HepG2 (cell line): ENCODE measurements around the gene SPATA32. TPM values are rescaled to one million over a fixed set of nuclear protein-coding genes. Genes with fewer than 3 reads are reported as not detected.

Experiments used
- ATAC-seq: fragments of 200-7000 bp; cut with Tn5 transposase; 3 replicates; pipeline ENCODE4 v1.9.1; 2020; ENCODE audit warnings: mild to moderate bottlenecking, moderate library complexity
- BruUV-seq: library from RNA; stranded (reverse); fragments of 400-500 nt; replicated peaks from 2 replicates; lab custom pipeline; 2021; lab: Mats Ljungman, UMichigan
- CTCF ChIA-PET: fragments of 300-600 bp; formaldehyde crosslinking; extraction: SDS; loops from one replicate; lab custom pipeline; 2021; ENCODE audit warnings: low total read pairs, inconsistent platforms, low intra/inter-chr PET ratio; lab: Yijun Ruan, JAX
- POLR2A ChIA-PET: fragments of 350-600 bp; sonication (Branson Sonifier 250); formaldehyde crosslinking; loops from one replicate; lab custom pipeline; 2020; ENCODE audit warnings: antibody characterized with exemption, inconsistent platforms; lab: Yijun Ruan, JAX
- DNase-seq: peaks from one replicate; pipeline ENCODE4 v3.0.0-alpha.2; 2015; ENCODE audit warnings: low spot score
- FAIRE-seq: peaks from 3 replicates; lab custom pipeline; 2011; peaks lifted over from hg19 to GRCh38; lab: Jason Lieb, UNC
- H2AFZ ChIP-seq: one replicate; pipeline ENCODE4 v1.6.1; 2011; ENCODE audit warnings: low read length, inconsistent platforms
- H3K27ac ChIP-seq: fragments of 300-600 bp; 3 replicates; pipeline ENCODE4 v1.8.0; 2011; ENCODE audit warnings: mixed run types, mild to moderate bottlenecking, mixed read lengths, low read length, inconsistent platforms; ENCODE audit not compliant: insufficient read depth; ENCODE audit errors: extremely low read length
- H3K27me3 ChIP-seq, 2 experiments: fragments of 200-600 bp in 1 of 2; 2 replicates in 1 of 2; 3 replicates in 1 of 2; pipeline versions ENCODE4 v1.6.0 to v1.8.0; 2011; ENCODE audit warnings: low read length in 2 of 2, mild to moderate bottlenecking in 2 of 2, moderate library complexity in 2 of 2, inconsistent platforms in 1 of 2; ENCODE audit not compliant: insufficient read depth in 2 of 2, control insufficient read depth in 1 of 2
- H3K36me3 ChIP-seq, 2 experiments: fragments of 200-600 bp in 1 of 2; replicated peaks in 1 of 2; 2 replicates in 1 of 2; 3 replicates in 1 of 2; pipeline versions ENCODE4 v1.5.1 to v1.8.0; 2011; ENCODE audit warnings: low read length in 2 of 2, inconsistent platforms in 1 of 2; ENCODE audit not compliant: insufficient read depth in 2 of 2, control insufficient read depth in 1 of 2
- H3K4me1 ChIP-seq: 2 replicates; pipeline ENCODE4 v1.5.1; 2012; ENCODE audit warnings: low read length, inconsistent platforms; ENCODE audit not compliant: insufficient read depth
- H3K4me2 ChIP-seq: 2 replicates; pipeline ENCODE4 v1.6.0; 2011; ENCODE audit warnings: low read depth, low read length, inconsistent platforms
- H3K4me3 ChIP-seq, 3 experiments: fragments of 200-600 bp in 1 of 3; sonication (generic), shearing (Covaris generic) in 1 of 3; replicated peaks in 1 of 3; 2 replicates each; pipeline ENCODE4 v1.5.1; 2011 to 2016; ENCODE audit warnings: low read length in 3 of 3, inconsistent platforms in 2 of 3, low read depth in 2 of 3, mild to moderate bottlenecking in 2 of 3, control low read depth in 1 of 3, mixed read lengths in 1 of 3; ENCODE audit not compliant: insufficient read depth in 1 of 3
- H3K79me2 ChIP-seq: one replicate; pipeline ENCODE4 v1.6.1; 2011; ENCODE audit warnings: low read length, inconsistent platforms; ENCODE audit not compliant: insufficient read depth
- H3K9ac ChIP-seq: 2 replicates; pipeline ENCODE4 v1.6.0; 2011; ENCODE audit warnings: mild to moderate bottlenecking, low read depth, low read length, inconsistent platforms; ENCODE audit not compliant: insufficient read depth
- H3K9me3 ChIP-seq: 2 replicates; pipeline ENCODE4 v1.5.1; 2012; ENCODE audit warnings: mild to moderate bottlenecking, low read length
- H4K20me1 ChIP-seq: 2 replicates; pipeline ENCODE4 v1.6.0; 2011; ENCODE audit warnings: inconsistent platforms, mild to moderate bottlenecking, low read length, moderate library complexity; ENCODE audit not compliant: insufficient read depth
- HMG20A ChIP-seq: IDR thresholded peaks from 2 replicates; pipeline ENCODE4 v1.6.1; 2016; ENCODE audit warnings: borderline replicate concordance
- HNF4A ChIP-seq: sonication (generic); formaldehyde crosslinking; IDR thresholded peaks from 2 replicates; pipeline ENCODE4 v1.4.0; 2020; ENCODE audit warnings: missing genetic modification reagents
- NPAS2 ChIP-seq: sonication (generic); formaldehyde crosslinking; IDR thresholded peaks from 2 replicates; pipeline ENCODE4 v1.8.0; 2022; ENCODE audit warnings: mild to moderate bottlenecking, missing genetic modification reagents, borderline replicate concordance
- NR2F6 ChIP-seq, 2 experiments: IDR thresholded peaks; 2 replicates each; pipeline ENCODE4 v1.6.1; 2016; ENCODE audit warnings: antibody characterized with exemption in 1 of 2, mild to moderate bottlenecking in 1 of 2
- PRPF4 ChIP-seq: fragments of 200-400 bp; formaldehyde crosslinking; IDR thresholded peaks from 2 replicates; pipeline ENCODE4 v1.6.1; 2016; ENCODE audit warnings: low read length, low read depth; ENCODE audit not compliant: poor library complexity, severe bottlenecking
- REXO4 ChIP-seq: sonication (generic); formaldehyde crosslinking; IDR thresholded peaks from 2 replicates; pipeline ENCODE4 v1.8.0; 2022; ENCODE audit warnings: missing genetic modification reagents, mild to moderate bottlenecking, borderline replicate concordance
- SOX13 ChIP-seq, 3 experiments: fragments of 450-650 bp in 1 of 3; sonication (generic) in 1 of 3; formaldehyde crosslinking in 1 of 3; IDR thresholded peaks in 2 of 3; conservative IDR thresholded peaks in 1 of 3; 2 replicates each; pipeline versions ENCODE4 v1.5.0 to v1.6.1; 2016 to 2020; ENCODE audit warnings: antibody characterized with exemption in 1 of 3, mild to moderate bottlenecking in 1 of 3, missing compliant biosample characterization in 1 of 3, missing genetic modification reagents in 1 of 3, moderate library complexity in 1 of 3
- ZBTB33 ChIP-seq: sonication (generic); formaldehyde crosslinking; IDR thresholded peaks from 2 replicates; pipeline ENCODE4 v1.4.0; 2020; ENCODE audit warnings: missing genetic modification reagents
- ZHX2 ChIP-seq, 2 experiments: sonication (generic) in 1 of 2; formaldehyde crosslinking in 1 of 2; IDR thresholded peaks; 2 replicates each; pipeline versions ENCODE4 v1.6.1 to v1.9.0; 2014 to 2022; ENCODE audit warnings: antibody characterized with exemption in 1 of 2, borderline replicate concordance in 1 of 2, inconsistent platforms in 1 of 2, low read depth in 1 of 2, missing genetic modification reagents in 1 of 2
- ZNF24 ChIP-seq: fragments of 450-650 bp; IDR thresholded peaks from 2 replicates; pipeline ENCODE4 v1.6.1; 2017; ENCODE audit warnings: antibody characterized with exemption, mild to moderate bottlenecking
- WGBS: methylation state at CpG from one replicate; pipeline ENCODE4 v1.1.6; 2017; ENCODE audit warnings: low lambda C conversion rate; 5-methylcytosine and 5-hydroxymethylcytosine counted together
- in situ Hi-C: cut with HindIII; loops from 2 replicates; pipeline ENCODE4 v1.10.0; 2017; ENCODE audit warnings: low pct_unique_long_range_greater_than_20kb; ENCODE audit not compliant: extremely low pct_ligation_motif_present
- intact Hi-C: fragments of 100-400 bp; cut with micrococcal nuclease; formaldehyde crosslinking; loops from one replicate; pipeline ENCODE4 v1.10.0; 2022; ENCODE audit not compliant: unreplicated experiment
- polyA plus RNA-seq, 8 experiments: library from polyadenylated mRNA; depleted of rRNA in 3 of 8; stranded (reverse) in 7 of 8; unstranded in 1 of 8; fragments of >200 nt; fragmentation: Illumina TruSeq in 4 of 8; extraction: Trizol in 4 of 8; gene quantifications; 2 replicates each; pipeline versions ENCODE4 v1.2.1 to v1.2.3, GENCODE V29; 2011 to 2016; ENCODE audit warnings: low read depth in 4 of 8, missing spikeins in 1 of 8, mixed read lengths in 1 of 8; ENCODE audit not compliant: insufficient read depth in 1 of 8
- total RNA-seq, 5 experiments: library from RNA; depleted of rRNA; stranded (reverse); fragments of >200 nt; fragmentation: Illumina TruSeq; extraction: Trizol; gene quantifications; 2 replicates each; pipeline ENCODE4 v1.2.3, GENCODE V29; 2016; ENCODE audit warnings: low read depth in 1 of 5

The SPATA32 gene
- total and polyA plus RNA-seq, 2 of the 13 experiments (the other 11 are each of a cell fraction or from before 2014, with no cell fraction given), result not detected

GRCh38 chr17:45307290-45308015 lies 45.6 kb upstream of the SPATA32 start:
- ATAC-seq (no peak), DNase-seq (no peak), FAIRE-seq (no peak)
- Histone ChIP-seq H3K9ac (no peak overlapping the region), H3K27ac (peak overlapping the region; percentile 20), H3K9me3 (no peaks in the 10 kb centered on the region), H3K4me1 (peaks cover 37% of the 10 kb centered on the region), H3K79me2 (peaks cover 51% of the 10 kb centered on the region), H3K27me3 (no peaks in the 10 kb centered on the region), H3K4me2 (no peak overlapping the region), H3K4me3 (no peak overlapping the region), H4K20me1 (no peaks in the 10 kb centered on the region), H3K36me3 (no peaks in the 10 kb centered on the region), H2AFZ (no peak overlapping the region)
- intact Hi-C loops, result no loop called here
- ChIA-PET CTCF (interaction anchor here (0.6 kb wide), 1 partner anchor 77 kb away, joined by 3 read pairs; no protein-coding TSS in a partner anchor), POLR2A (interaction anchor here (0.6 to 1.6 kb wide), 4 partner anchors 9 to 159 kb away, joined by 4 to 5 read pairs (median 4); partner anchors contain the start of genes HEXIM1 and MAP3K14)
- no TSS peak for BruUV-seq
- in situ Hi-C loops, result no loop called here
- 86% methylated on average over 9 of the region's 9 CpGs for WGBS
- TF ChIP-seq SOX13 (IDR thresholded peaks at IDR 0.05), result no peak
- no peak for TF ChIP-seq SOX13 (CRISPR knock-in tag; conservative IDR thresholded peaks at IDR 0.05 in 1 of 2, IDR thresholded peaks at IDR 0.05 in 1 of 2)
- TF ChIP-seq NR2F6 (IDR thresholded peaks at IDR 0.05), result peak; percentile 59; the same call in 1 of the 2 replicates
- 0 out of 2 replicates have a peak, but pooled peaks have one; percentile 28 for TF ChIP-seq NR2F6 (CRISPR knock-in tag; IDR thresholded peaks at IDR 0.05)
- TF ChIP-seq NPAS2, result 0 out of 2 replicates have a peak, but pooled peaks have one; percentile 29
- TF ChIP-seq HNF4A (CRISPR knock-in tag), result 0 out of 2 replicates have a peak, but pooled peaks have one; percentile 22
- TF ChIP-seq ZHX2 (IDR thresholded peaks at IDR 0.05; ENCODE audit: low read depth), result no peak
- TF ChIP-seq ZHX2 (CRISPR knock-in tag; IDR thresholded peaks at IDR 0.05; ENCODE audit: borderline replicate concordance), result no peak
- TF ChIP-seq REXO4, result no peak
- TF ChIP-seq PRPF4, result peak; percentile 73
- TF ChIP-seq ZNF24, result 0 out of 2 replicates have a peak, but pooled peaks have one; percentile 23
- TF ChIP-seq HMG20A, result peak; percentile 10; the same call in 1 of the 2 replicates
- peak; percentile 89 for TF ChIP-seq ZBTB33 (CRISPR knock-in tag)
